ENCODE results near the gene WWOX. TPM values are rescaled to one million over a fixed set of nuclear protein-coding genes. Genes with fewer than 3 reads are reported as not detected.

The WWOX gene
- total RNA-seq, 2 donors from 2014 or later, result 10.6 to 13.1 TPM

DNA sequence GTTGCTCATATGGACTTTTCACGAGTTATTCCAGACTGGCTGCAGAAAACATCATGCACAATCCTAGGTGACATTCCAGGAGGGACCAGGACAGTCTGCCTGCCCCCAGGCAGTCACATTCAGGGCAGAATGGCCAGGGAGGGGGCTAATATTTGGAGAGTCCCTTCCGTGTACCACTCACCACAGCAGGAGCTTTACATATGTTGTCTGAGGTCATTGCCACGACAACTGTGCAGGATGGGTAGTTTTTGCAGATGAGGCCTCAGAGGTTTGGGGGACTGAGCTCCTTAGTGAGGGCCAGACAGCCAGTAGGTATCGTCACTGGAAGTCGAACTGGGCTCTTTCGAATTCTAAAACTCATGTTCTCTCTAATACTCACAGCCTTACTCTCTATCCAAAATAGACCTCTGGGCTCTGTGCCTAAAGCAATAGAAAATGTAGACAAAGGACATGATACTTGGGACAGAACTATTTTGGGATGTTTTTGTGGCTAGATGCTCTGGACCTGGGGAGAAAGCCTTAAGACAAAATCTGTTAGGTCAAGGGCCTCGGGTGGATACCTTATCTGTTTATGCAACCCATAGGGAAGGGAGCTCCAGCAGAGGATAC, 1162.6 kb downstream of the WWOX start:
- DNase-seq, result no peak
- ATAC-seq, result no peak
- intact Hi-C loops (cut with DNase I, micrococcal nuclease), result no loop called here

Other genes starting within 250 kb of the WWOX start
- gene CLEC3A, start 77.1 kb upstream of the WWOX start, total RNA-seq, result not detected